Measurements from ENCODE around the gene ADRA1B.

ADRA1B gene

DNA sequence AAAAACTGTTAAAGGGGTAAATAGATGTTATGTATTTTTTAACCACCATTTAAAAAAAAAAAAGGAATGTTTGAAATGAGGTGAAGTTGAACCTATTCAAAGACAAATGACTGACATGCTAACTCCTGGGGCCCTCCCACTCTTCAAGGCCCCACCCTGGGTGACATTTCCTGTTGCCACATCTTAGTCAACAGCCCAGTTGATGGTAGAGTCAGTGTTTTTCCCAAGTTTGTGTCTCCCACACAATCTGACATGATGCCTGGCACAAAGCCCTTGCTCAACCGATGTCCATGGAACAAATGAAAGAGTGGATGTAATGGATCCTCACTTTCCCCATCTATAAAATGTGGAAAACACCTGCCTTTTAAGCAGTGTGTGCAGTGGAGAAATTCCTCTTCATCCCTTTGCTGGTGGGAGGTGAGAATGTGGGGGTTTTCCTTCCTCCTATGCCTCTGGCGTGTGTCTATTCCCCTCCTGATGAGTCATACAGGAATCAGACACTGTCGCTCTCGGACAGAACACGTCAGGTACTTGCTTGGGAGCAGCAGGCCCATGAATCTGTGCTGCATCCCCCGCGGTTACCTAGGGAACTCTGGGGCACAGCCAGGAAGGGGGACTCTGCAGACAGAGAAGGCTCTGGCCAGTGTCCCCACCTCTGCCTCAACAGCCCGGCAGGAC is 13.7 kb upstream of the ADRA1B start:
- DNase-seq = no peak

DNA sequence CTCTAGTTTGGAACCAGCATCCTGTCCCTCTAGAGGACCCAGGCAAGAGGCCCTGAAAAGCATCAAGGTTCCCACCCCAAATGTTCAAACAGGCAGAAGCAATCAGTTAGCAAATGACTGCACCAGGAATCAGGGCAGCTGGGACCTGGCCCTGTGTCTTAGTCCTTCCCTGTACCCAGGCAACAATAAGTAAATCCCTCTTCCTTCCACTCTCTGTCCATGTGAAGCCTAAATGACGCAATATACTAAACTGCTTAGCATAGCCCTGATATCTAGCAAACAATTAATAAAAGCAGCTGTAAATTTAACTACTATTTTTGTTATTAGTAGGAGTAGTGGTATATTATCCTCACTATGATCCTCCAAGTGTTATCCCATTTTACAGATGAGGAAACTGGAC is 13.2 kb upstream of the ADRA1B start:
- no peak for DNase-seq

DNA sequence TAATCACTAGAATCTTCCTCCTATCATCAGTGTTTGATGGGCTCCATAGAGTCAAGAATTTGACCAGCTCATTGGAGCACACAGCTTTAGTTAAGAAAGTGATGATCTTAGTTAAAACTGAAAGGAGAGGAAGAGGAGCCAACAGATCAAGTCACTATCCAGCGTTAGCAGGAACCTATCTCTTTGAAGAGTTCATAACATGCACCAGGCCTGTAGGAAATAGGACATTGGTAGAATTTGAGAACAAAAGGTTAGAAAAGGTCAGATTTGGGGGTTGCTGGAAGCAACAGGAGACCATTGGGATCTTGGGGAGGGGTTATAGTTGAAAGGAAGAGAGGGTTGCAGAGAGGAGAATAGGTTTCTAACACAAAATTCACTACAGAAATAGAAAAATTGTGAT is 11.4 kb upstream of the ADRA1B start:
- no peak for DNase-seq

DNA sequence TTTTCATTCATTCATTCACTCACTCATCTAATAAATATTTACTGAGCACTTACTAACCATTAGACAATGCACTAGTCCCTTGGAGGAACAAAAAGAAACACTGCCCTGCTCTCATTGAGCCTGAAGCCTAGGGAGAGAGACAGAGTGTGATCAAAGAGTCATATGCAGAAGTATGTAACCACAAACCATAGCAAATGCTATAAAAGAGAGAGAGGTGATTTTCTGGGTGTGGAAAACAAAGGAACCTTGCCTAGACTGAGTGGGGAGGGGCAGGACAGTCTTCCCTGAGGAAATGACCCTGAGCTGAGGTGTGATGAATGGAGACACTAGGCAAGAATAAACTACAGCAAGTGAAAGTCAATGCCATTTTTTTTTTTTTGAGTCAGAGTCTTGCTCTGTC is 10.8 kb upstream of the ADRA1B start:
- DNase-seq = no peak

GRCh38 chr5:159906463-159906862 is 9.8 kb upstream of the ADRA1B start:
- no peak for DNase-seq

DNA sequence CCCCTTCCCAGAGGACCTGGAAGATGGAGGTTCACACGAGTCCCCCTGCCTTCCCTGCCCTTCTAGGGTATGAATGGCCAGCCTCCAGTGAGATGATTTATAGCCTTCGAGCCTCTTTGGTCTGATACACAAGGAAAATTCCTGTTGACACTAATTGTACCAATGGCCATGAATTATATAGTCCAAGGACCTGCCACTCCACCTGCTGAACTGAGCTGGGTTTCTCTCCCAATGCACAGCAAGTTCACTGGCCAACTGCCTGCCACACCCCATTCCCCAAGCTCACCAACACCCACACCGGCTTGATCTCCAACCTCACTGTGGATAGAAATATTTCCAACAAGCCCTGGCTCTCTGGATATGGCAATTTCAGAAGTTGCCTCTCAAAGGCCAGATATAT is 9.3 kb upstream of the ADRA1B start:
- no peak for DNase-seq

GRCh38 chr5:159907689-159908590 is 8.3 kb upstream of the ADRA1B start:
- DNase-seq = no peak

- no peak for DNase-seq
Measured at GRCh38 chr5:159908591-159908940, 7.7 kb upstream of the ADRA1B start.

DNA sequence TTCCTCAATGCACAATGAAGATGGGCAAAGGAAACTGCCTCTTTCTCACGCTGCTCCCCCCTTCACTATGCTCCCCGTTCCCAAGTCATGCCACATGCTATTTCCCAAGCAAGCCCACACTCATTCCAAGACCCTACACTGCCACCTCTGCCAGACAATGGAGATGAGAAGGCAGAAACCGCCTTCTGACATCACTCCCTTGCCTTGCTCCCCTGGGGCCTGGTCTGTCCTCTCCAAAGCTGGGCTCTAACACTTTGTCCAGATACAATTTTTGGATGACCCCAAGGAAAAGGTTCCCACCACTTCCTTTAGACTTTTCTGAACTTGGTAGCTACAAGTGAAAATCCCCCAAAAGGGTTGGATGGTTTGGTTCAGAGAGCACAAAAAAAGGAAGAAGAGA is 7.2 kb upstream of the ADRA1B start:
- DNase-seq = no peak

- no peak for DNase-seq
Measured at GRCh38 chr5:159910207-159910842, 6.0 kb upstream of the ADRA1B start.

DNA sequence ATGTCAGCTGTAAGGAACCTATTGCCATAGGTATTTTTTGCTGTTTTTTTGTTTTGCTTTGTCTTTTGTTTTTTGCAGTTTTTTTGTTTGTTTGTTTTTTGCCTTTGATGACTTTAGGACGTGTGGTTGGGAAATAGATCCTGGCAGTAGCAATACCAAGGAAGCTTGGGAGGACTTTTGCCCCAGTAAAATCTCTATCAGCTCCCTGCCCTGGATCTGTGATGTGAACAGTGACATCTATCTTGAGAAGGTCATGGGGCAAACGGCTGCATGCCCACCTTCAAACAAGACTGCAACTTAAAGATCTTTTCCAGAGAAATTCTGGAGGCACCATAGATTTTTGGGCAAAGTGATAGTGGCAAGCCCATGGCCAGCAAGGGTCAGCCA is 5.4 kb upstream of the ADRA1B start:
- no peak for DNase-seq

DNA sequence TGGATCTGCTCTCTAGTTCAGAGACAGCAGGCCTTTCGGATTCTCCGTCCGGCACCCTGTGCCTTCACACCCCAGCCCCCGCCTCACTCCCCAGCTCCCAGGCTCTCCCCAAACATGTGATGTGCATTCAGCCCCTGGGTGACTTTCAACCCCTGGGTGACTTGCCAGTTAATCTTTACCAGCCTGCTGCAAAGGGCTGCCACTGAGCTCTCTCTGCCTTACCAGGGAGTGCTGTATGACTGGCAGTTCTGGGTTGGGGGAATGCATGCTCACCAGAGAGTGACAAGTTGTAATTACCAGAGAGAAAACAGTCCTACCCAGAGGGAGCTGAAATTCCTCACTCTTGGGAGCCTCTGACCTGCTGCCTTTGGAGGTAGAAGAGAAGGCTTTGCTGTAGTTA is 4.9 kb upstream of the ADRA1B start:
- no peak for DNase-seq

- no peak for DNase-seq
Measured at GRCh38 chr5:159912033-159912800, 4.1 kb upstream of the ADRA1B start.

- DNase-seq = no peak
Measured at GRCh38 chr5:159913048-159913447, 3.2 kb upstream of the ADRA1B start.

GRCh38 chr5:159913501-159913900 is 2.8 kb upstream of the ADRA1B start:
- no peak for DNase-seq

DNA sequence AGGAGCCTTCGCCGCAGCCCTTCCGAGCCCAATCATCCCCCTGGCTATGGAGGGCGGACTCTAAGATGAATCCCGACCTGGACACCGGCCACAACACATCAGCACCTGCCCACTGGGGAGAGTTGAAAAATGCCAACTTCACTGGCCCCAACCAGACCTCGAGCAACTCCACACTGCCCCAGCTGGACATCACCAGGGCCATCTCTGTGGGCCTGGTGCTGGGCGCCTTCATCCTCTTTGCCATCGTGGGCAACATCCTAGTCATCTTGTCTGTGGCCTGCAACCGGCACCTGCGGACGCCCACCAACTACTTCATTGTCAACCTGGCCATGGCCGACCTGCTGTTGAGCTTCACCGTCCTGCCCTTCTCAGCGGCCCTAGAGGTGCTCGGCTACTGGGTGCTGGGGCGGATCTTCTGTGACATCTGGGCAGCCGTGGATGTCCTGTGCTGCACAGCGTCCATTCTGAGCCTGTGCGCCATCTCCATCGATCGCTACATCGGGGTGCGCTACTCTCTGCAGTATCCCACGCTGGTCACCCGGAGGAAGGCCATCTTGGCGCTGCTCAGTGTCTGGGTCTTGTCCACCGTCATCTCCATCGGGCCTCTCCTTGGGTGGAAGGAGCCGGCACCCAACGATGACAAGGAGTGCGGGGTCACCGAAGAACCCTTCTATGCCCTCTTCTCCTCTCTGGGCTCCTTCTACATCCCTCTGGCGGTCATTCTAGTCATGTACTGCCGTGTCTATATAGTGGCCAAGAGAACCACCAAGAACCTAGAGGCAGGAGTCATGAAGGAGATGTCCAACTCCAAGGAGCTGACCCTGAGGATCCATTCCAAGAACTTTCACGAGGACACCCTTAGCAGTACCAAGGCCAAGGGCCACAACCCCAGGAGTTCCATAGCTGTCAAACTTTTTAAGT is 819 bp downstream of the ADRA1B start:
- DNase-seq = no peak

DNA sequence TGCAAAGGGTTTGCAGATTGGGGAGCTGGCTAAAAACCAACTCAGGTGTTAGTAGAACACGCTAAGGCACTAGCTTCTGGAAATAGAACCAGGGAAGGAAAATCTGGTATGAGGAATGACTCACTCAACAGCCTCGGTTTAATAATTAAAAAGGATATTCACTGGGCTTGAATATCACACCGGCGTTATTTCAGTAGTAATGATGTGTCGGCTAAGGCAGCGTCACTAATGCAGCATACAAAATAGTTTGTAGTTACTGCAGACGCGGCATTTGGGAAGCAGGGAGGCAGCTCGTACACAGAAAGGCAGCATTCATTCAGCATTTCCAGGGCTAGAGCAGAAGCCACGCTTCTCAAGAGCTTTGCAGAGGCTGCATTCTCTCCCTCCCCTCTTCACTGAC is 1.7 kb downstream of the ADRA1B start:
- DNase-seq = no peak

GRCh38 chr5:159921721-159922120 is 5.4 kb downstream of the ADRA1B start:
- no peak for DNase-seq

GRCh38 chr5:159923008-159923407 is 6.7 kb downstream of the ADRA1B start:
- DNase-seq = no peak

DNA sequence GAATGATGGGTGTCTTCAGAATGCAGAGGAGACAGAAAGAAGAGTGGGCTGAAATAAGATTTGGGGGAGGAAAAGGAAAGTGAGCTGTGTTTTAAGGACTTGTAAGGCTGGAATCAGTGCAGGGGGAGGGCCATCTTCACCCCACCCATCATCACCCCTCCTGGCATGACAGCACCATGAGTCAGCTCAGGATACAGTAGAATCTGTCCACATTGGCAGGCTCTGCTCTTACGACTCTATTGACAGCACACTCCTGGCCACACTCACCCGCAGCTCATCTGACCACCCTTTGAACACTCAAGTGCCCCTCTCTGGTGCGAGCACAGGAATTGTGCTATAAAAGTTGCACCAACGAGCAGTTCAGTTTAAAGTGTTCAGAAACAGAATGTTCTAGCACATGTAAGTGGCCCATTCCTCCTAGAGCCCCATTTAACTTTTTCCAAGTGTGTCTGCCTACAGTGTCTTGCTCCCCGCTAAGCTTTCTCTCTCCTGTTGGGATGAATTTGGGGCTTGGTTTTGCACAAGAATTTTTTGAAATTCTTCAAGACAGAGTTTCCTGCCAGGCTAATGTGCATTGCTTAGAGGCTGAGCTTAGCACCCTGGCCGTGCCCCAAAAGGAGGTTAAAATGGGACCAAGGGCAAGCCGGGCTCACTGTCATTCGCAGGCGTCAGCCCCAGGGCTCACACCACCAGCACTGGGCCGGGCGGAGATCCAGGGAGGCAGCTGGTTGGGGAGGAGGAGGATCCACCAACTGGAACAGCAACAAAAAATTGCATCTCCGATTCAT is 12.0 kb downstream of the ADRA1B start:
- no peak for DNase-seq

DNA sequence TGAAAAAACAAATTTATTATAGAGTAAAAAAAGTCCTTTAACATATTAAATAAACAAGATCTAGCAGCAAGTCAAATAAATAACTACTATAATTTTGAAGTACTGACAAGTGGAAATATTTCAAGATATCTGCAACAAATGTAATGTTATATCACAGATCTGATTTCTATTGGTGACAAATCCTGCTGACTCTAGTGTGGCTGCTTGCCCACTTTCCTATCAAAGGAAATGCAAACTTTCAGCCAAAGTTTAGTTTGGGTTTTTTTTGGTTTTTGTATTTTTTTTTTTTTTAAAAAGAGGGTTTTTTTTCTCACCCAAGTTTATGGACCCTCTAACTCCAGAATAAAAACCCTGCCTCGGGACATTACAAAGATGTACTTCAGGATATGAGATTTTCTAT is 12.9 kb downstream of the ADRA1B start:
- no peak for DNase-seq

All from NCI-H774 (cell line).